ENCODE data around the gene CPEB1.

Gene CPEB1

DNA sequence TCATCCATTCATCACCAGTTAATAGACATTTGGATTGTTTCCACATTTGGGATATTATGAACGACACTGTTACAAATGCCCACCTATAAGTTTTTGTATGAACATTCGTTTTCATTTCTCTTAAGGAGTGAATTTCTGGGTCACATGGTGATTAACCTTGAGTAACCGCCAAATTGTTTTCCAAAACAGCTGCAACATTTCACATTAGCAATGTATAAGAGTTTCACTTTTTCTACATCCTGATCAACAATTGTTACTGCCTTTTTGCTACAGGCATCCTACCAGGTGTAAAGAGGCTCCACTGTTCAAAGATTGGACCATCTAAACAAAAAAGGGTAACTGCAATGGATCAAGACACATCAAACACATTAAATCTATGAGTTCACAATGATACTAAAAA, 52.0 kb downstream of the CPEB1 start:
- no peak for DNase-seq (ENCODE audit: low read depth)

DNA sequence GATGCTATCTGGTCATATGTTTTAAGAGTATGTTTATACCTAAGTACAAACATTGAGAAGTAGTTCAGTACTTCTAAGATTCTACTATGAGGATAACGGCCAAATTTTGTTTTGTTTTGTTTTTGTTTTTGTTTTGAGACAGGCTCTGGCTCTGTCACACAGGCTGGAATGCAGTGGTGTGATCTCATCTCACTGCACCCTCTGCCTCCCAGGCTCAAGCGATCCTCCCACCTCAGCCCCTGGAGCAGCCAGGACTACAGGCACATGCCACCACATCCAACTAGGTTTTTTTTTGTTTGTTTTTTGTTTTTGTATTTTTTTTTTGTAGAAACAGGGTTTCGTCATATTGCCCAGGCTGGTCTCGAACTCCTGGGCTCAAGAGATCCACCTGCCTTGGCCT, 59.4 kb downstream of the CPEB1 start:
- no peak for DNase-seq (ENCODE audit: low read depth)

DNA sequence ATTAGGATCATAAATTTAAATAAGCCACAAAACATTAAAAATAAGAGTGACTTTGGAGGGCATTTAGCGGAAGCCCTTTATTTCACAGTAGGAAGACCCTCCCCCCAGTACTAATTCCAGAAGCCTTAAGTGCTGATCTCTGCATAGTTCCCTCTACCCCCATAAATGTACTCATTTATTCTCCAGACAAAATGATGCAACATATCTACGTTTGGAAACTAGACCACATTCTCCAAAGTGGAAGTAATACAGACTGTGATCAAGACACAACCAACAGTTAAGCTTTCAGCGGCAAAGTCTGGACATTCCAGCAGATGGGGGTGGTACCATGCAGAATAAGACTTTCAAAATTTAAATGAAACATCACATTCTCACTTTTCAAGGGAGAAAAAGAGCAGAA, 62.1 kb downstream of the CPEB1 start:
- DNase-seq (ENCODE audit: low read depth): no peak

DNA sequence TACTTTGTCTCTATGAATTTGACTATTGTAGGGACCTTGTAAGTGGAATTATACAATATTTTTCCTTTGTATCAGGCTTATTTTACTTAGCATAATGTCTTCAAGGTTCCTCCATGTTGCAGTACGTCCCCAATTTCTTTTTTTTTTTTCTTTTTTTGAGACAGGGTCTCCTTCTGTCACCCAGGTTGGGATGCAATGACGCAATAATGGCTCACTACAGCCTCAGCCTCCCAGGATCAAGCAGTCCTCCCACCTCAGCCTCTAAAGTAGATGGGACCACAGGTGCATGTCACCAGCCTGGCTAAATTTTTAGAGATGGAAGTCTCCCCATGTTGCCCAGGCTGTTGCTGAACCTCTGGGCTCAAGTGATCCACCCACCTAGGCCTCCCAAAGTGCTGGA, 66.5 kb downstream of the CPEB1 start:
- no peak for DNase-seq (ENCODE audit: low read depth)

DNA sequence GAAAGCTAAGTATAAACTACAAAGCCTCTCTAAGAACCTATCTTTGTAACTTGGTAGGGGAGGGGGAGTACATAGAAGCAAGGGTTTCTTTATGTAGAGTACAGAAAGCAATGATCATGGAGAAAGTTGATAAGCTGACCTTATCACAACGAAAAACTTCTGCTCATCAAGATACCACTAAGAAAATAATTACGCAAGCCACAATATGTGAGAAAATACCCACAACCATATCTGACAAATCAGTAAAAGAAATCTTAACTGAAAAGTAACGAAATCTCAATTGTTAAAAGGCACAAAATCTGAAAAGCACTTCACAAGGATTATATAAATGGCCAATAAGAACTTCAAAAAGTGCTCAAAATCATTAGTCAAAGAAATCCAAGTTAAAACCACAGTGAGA, 71.8 kb downstream of the CPEB1 start:
- no peak for DNase-seq (ENCODE audit: low read depth)

DNA sequence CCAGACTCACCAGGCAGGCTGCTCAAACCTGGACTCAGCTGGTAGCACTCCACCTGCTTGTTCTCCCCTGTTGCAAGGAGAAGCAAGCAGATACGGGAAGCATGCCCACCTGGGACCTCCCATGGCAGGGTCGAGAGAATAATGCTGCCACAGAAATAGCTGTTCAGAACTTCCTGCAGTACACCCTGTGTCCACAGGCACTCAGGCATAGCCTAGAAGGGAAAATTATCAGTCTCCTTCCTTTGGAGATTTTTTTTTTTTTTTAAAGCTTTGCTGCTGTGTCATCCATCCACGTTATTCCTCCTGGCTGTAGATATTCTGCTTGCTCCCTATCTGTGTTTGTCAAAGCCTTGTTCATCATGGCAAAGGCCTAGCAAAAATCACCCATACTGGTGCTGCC, 74.2 kb downstream of the CPEB1 start:
- no peak for DNase-seq (ENCODE audit: low read depth)

DNA sequence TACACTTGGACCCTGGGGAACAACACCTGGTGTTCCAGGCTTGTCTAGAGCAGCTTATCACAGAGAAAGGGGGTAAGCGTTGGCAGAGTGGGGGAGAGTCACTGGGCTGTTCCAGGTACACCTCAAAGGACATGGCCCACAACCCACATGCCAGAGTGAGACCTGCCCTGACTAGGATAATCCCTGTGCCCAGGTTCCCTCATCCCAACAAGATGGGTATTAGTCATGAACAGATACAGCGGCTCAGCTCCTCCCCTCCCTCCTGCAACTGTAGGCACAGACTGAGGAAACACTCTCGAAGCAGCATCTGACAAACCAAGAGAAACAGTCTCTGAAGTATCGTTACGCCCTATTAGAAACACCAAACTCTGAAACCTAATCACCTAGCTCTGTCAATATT, 74.9 kb downstream of the CPEB1 start:
- no peak for DNase-seq (ENCODE audit: low read depth)

DNA sequence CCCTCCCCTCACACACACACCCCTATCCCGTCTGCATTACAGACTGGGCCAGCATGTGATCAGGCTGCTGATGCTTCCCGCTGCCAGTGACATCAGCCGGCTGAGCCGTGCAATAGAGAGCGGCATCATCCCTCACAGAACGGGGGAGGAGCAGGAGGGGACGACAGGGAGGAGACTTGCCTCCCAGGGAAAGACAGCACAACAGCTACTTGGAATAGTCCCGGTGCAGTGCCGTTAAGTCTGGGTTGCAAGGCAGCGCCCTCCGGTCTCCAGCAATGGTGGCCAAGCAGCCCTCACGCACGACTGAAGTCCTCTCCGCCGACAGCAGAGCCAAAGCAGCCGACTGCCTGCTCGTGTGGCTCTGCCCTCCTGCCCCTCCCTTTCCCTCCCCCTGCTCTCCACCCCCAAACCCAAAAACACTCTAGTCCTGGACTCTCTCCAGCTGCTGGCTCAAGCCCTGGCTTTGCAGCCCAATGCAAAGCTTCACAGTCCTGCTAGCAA, 75.4 kb downstream of the CPEB1 start:
- DNase-seq (ENCODE audit: low read depth): no peak

- DNase-seq (ENCODE audit: low read depth): no peak
Observed at GRCh38 chr15:82570721-82571508, 76.2 kb downstream of the CPEB1 start.

- no peak for DNase-seq (ENCODE audit: low read depth)
Observed at GRCh38 chr15:82569834-82570233, 77.3 kb downstream of the CPEB1 start.

DNA sequence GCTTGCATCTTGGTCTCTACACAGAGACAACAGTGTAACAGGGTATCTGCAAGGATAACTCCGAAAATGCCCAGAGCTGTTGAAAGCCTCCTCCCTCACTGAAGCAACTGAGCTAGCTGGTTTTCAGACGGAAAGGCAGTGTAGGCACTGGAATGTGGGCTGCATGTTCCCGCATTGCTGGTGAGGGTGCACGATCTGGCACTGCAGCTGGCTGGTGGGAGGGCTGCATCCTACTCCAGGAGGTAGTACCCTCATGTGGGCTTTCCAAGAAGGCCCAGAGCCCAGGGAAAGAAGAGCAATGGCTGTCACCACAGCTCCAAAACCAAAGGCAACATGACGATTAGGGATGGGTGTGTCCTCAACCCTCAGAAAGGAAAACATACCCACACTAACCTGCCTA, 78.2 kb downstream of the CPEB1 start:
- DNase-seq (ENCODE audit: low read depth): no peak

- no peak for DNase-seq (ENCODE audit: low read depth)
Observed at GRCh38 chr15:82567661-82568060, 79.5 kb downstream of the CPEB1 start.

GRCh38 chr15:82566690-82567089, 80.5 kb downstream of the CPEB1 start:
- no peak for DNase-seq (ENCODE audit: low read depth)

DNA sequence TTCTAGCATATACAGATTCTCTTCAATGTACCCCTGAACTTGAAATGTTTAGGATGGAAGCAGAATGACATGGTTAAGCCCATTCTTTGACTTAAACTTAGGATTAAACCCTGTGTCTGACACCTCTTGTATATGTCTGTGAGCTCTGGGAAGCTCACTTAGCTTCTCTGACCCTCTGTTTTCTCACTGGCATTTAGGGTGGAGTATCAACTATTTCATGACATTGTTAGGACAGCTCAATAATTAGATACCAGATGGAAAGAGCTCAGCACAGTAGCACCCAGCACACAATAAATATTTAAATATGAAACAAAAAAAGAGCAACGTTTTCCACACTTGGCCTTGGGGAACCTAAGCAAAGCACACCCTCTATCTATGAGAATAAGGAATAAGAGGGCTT, 88.7 kb downstream of the CPEB1 start:
- DNase-seq (ENCODE audit: low read depth): no peak

DNA sequence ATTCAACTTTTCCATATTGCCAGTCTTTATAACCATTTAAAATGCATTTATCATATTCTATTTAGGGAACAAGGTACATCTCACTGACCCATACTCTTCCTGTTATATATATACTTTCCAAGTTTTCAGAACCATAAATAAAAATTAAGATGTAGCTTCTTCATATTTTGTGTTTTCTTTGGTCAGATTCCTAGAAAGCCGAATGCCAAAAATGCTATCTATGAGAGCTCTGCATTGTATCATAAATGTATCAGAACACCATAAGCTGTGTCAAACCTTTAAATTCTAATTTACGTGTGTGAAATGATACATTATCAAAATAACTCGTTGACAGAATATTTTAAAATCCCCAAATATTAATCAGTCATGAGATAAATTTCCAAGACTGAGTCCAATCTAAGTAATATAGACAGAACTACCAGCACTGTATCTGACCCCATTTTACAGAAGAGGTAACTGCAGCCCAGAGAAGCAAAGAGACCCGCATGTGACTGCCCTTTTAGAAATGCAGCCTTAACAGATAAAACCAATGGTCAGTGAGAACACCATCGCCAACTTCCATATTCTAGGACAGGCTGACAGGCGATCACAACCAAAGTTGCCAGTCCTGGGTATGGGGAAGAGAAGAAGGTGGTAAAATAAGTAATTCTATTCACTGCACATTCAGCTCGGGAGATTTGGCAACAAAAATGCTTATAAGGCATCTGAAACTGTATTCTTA, 90.7 kb downstream of the CPEB1 start:
- no peak for DNase-seq (ENCODE audit: low read depth)

- DNase-seq (ENCODE audit: low read depth): no peak
Observed at GRCh38 chr15:82554849-82555248, 92.3 kb downstream of the CPEB1 start.

DNA sequence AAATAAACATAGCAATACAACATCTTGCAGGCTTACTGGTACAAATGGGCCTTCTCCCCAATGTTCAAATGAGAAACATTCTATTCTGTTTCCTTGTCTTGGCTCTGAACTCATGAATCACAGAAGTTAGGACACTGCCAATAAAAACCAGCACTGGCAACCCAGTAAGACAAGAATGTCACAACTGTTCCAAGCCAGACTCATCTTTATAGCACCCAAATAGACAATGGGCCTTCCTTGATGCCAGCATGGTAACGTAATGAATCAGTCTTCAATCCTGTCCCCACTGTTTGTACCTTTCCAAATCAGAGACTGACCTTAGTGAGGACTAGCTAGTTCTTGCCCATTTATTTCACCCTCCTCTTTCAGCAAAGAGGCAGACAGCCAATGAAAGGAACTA, 92.8 kb downstream of the CPEB1 start:
- no peak for DNase-seq (ENCODE audit: low read depth)

DNA sequence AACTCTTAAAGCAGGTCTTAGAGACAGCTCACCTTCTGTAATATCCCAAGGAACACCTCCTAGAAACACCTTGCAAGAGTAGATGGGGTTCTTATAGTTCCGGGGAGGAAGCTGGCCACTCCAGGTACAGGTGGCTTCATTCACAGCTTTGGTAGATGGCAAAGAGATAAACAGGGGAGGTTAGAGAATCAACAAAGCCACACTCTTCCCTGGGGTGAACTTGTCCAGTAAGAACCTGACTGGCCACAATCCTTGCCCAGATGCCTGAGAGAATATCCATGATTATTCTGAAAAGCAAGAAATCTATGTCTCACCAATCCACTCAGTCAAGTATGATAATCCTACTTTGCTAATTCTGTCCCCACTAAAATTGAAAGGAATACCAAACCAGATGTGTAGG, 93.3 kb downstream of the CPEB1 start:
- no peak for DNase-seq (ENCODE audit: low read depth)

DNA sequence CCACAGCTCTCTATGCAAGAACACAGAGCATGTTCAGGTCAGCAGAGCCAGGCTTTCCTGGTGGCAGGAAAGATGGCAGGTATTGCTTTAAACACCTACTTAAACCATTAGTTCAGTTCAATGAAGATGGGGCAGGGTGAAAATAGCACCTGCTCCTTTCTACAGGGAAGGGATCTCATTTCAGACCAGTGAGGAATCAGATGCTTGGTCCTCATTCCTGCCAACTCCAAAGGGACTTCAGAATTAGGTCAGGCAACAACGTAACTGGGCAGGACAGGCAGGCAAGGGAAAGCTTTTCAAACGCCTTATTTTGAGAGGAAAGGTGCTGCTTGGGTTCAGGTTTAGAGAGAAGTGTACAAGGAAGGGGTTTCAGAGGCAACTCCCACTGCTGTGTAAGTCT, 94.3 kb downstream of the CPEB1 start:
- no peak for DNase-seq (ENCODE audit: low read depth)

GRCh38 chr15:82551646-82552247, 95.4 kb downstream of the CPEB1 start:
- no peak for DNase-seq (ENCODE audit: low read depth)

DNA sequence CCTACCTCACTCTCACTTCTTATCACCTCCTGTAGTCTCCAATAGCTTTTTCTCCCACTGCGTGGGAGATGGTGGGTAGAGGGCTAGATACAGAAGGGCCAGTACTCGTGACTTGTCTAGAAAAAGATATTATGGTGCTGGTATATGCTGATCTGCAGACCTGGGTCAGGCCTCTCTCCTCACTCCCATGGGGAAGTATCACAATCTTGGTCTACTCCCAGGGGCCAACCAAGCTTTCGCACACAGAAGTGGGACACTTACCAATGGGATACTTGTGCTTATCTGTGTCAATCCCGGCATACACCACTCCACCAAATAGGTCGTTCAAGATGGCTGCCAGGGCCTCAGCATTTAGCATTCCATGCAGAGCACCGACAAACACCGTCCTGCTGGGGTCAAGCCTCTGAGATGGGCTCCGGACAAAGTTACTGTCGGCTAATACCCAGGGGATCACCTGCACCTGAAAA, 97.9 kb downstream of the CPEB1 start:
- DNase-seq (ENCODE audit: low read depth): no peak

- DNase-seq (ENCODE audit: low read depth): no peak
Observed at GRCh38 chr15:82548700-82549099, 98.5 kb downstream of the CPEB1 start.

DNA sequence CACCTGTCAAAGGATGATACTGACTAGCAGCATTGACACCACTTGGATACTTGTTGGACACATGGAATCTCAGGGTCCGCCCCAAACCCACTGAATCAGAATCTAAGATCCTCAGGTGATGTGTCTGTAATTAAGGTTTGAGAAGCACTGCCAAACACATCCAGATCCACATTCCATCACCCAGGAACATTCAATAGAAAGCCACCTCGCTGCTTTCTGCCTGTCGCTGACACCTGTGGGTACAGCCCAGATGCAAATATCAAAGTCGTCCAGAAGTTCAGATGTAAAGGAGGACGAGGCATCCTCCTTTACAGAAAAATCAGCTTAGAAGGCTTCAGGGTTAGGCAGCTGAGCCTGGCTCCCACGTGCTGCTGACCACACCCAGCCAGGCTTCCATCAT, 101.7 kb downstream of the CPEB1 start:
- no peak for DNase-seq (ENCODE audit: low read depth)

All from T-helper 22 cell (primary cell).